Measurements from ENCODE around the gene SMCO4.

Gene SMCO4

DNA sequence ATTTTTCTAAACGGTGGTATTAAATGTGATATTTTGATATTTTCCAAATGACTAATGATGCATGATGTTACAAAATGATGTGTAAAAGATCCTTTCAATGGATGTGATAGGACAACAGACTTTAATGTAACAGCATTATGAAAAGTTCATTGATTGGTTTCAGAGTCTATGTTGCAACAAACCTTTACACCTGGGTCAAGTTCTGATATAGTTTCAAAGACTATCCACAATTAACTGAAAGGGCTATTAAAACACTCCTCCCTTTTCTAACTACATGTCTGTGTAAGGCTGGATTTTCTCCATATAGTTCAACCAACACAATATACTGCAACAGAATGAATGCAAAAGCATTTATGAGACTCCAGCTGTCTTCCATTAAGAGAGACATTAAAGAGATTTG lies 35.7 kb downstream of the SMCO4 start:
- H3K4ac ChIP-seq (ENCODE audit: low read length), result no peak overlapping the region
- no peak overlapping the region for H2AFZ ChIP-seq (ENCODE audit: low read length)
- no peak overlapping the region for H3K18ac ChIP-seq (ENCODE audit: low read length)
- H4K8ac ChIP-seq (ENCODE audit: low read depth, low read length), result no peak overlapping the region
- no peak overlapping the region for H2BK120ac ChIP-seq (ENCODE audit: low read depth, low read length)
- no peaks in the 10 kb centered on the region for H3K27me3 ChIP-seq (ENCODE audit: control insufficient read depth in 3 of 3, insufficient read depth in 3 of 3, low read depth in 1 of 3, low read length in 3 of 3)
- H3K14ac ChIP-seq (ENCODE audit: low read length), result no peak overlapping the region
- no peak overlapping the region for H3K4me2 ChIP-seq (ENCODE audit: insufficient read depth, low read length, poor library complexity, severe bottlenecking)
- H3K9me3 ChIP-seq (replicated peaks in 1 of 2; ENCODE audit: control insufficient read depth in 2 of 2, insufficient read depth in 1 of 2, low read depth in 1 of 2, low read length in 2 of 2), result peaks cover 2 to 9% of the 10 kb centered on the region in 2 donors
- no peak overlapping the region for H2BK12ac ChIP-seq (ENCODE audit: low read length)
- no peak overlapping the region for H3K9ac ChIP-seq (ENCODE audit: low read depth, low read length, poor library complexity)
- H3K36me3 ChIP-seq (replicated peaks in 1 of 2; ENCODE audit: control insufficient read depth in 2 of 2, insufficient read depth in 2 of 2, low read length in 2 of 2), result no peaks in the 10 kb centered on the region
- H3K4me1 ChIP-seq (ENCODE audit: control insufficient read depth in 2 of 2, insufficient read depth in 1 of 2, low read depth in 1 of 2, low read length in 2 of 2), result no peaks in the 10 kb centered on the region
- no peak for DNase-seq (ENCODE audit: low spot score)
- H3K79me1 ChIP-seq (ENCODE audit: low read depth, low read length), result no peaks in the 10 kb centered on the region
- H4K91ac ChIP-seq (ENCODE audit: low read depth, low read length, poor library complexity), result no peak overlapping the region
- WGBS, 2 donors (ENCODE audit: extremely low coverage in 2 of 2, insufficient read length in 2 of 2, insufficient replicate concordance in 1 of 2), result no CpG with 5 or more reads among the region's 1 CpG
- no peak overlapping the region for H3K27ac ChIP-seq (replicated peaks; ENCODE audit: low read length)
- H3K4me3 ChIP-seq (ENCODE audit: low read length in 2 of 2), result no peak overlapping the region
- H3K23ac ChIP-seq (ENCODE audit: low read depth, low read length, poor library complexity), result no peak overlapping the region
- no peak overlapping the region for H2BK5ac ChIP-seq (ENCODE audit: low read length)
- H2AK5ac ChIP-seq (ENCODE audit: low read depth, low read length), result no peak overlapping the region
- H2BK15ac ChIP-seq (ENCODE audit: low read length), result no peak overlapping the region

- Histone ChIP-seq H3K9me3 (replicated peaks in 1 of 2; ENCODE audit: control insufficient read depth in 2 of 2, insufficient read depth in 1 of 2, low read depth in 1 of 2, low read length in 2 of 2) (peaks cover 6 to 13% of the 10 kb centered on the region in 2 donors), H3K23ac (ENCODE audit: low read depth, low read length, poor library complexity) (no peak overlapping the region), H4K91ac (ENCODE audit: low read depth, low read length, poor library complexity) (peak overlapping the region; percentile 38), H3K79me1 (ENCODE audit: low read depth, low read length) (no peaks in the 10 kb centered on the region), H3K14ac (ENCODE audit: low read length) (no peak overlapping the region), H3K4ac (ENCODE audit: low read length) (no peak overlapping the region), H3K4me3 (ENCODE audit: low read length in 2 of 2) (no peak overlapping the region), H3K27ac (replicated peaks; ENCODE audit: low read length) (no peak overlapping the region), H3K4me2 (ENCODE audit: insufficient read depth, low read length, poor library complexity, severe bottlenecking) (no peak overlapping the region), H2AK5ac (ENCODE audit: low read depth, low read length) (no peak overlapping the region), H3K36me3 (replicated peaks in 1 of 2; ENCODE audit: control insufficient read depth in 2 of 2, insufficient read depth in 2 of 2, low read length in 2 of 2) (peaks cover 0 to 3% of the 10 kb centered on the region in 2 donors), H3K4me1 (ENCODE audit: control insufficient read depth in 2 of 2, insufficient read depth in 1 of 2, low read depth in 1 of 2, low read length in 2 of 2) (no peaks in the 10 kb centered on the region), H3K27me3 (ENCODE audit: control insufficient read depth in 3 of 3, insufficient read depth in 3 of 3, low read depth in 1 of 3, low read length in 3 of 3) (no peaks in the 10 kb centered on the region), H2BK15ac (ENCODE audit: low read length) (no peak overlapping the region), H2BK12ac (ENCODE audit: low read length) (no peak overlapping the region), H2AFZ (ENCODE audit: low read length) (no peak overlapping the region), H3K9ac (ENCODE audit: low read depth, low read length, poor library complexity) (no peak overlapping the region), H3K18ac (ENCODE audit: low read length) (no peak overlapping the region), H2BK5ac (ENCODE audit: low read length) (no peak overlapping the region), H2BK120ac (ENCODE audit: low read depth, low read length) (no peak overlapping the region), H4K8ac (ENCODE audit: low read depth, low read length) (no peak overlapping the region)
- DNase-seq (ENCODE audit: low spot score), result no peak
- WGBS, 2 donors (ENCODE audit: extremely low coverage in 2 of 2, insufficient read length in 2 of 2, insufficient replicate concordance in 1 of 2), result no CpG with 5 or more reads among the region's 3 CpGs
Observed at GRCh38 chr11:93505703-93506102, 37.5 kb downstream of the SMCO4 start.

GRCh38 chr11:93504110-93505095 lies 38.8 kb downstream of the SMCO4 start:
- Histone ChIP-seq H2BK5ac (ENCODE audit: low read length) (no peak overlapping the region), H3K9me3 (replicated peaks in 1 of 2; ENCODE audit: control insufficient read depth in 2 of 2, insufficient read depth in 1 of 2, low read depth in 1 of 2, low read length in 2 of 2) (peaks cover 6 to 10% of the 10 kb centered on the region in 2 donors), H4K91ac (ENCODE audit: low read depth, low read length, poor library complexity) (no peak overlapping the region), H2BK12ac (ENCODE audit: low read length) (no peak overlapping the region), H3K4ac (ENCODE audit: low read length) (no peak overlapping the region), H2AFZ (ENCODE audit: low read length) (no peak overlapping the region), H3K18ac (ENCODE audit: low read length) (no peak overlapping the region), H3K79me1 (ENCODE audit: low read depth, low read length) (no peaks in the 10 kb centered on the region), H3K4me3 (ENCODE audit: low read length in 2 of 2) (no peak overlapping the region), H2AK5ac (ENCODE audit: low read depth, low read length) (no peak overlapping the region), H3K14ac (ENCODE audit: low read length) (no peak overlapping the region), H3K27ac (replicated peaks; ENCODE audit: low read length) (no peak overlapping the region), H3K36me3 (replicated peaks in 1 of 2; ENCODE audit: control insufficient read depth in 2 of 2, insufficient read depth in 2 of 2, low read length in 2 of 2) (peaks cover 0 to 3% of the 10 kb centered on the region in 2 donors), H3K4me2 (ENCODE audit: insufficient read depth, low read length, poor library complexity, severe bottlenecking) (no peak overlapping the region), H3K27me3 (ENCODE audit: control insufficient read depth in 3 of 3, insufficient read depth in 3 of 3, low read depth in 1 of 3, low read length in 3 of 3) (no peaks in the 10 kb centered on the region), H3K4me1 (ENCODE audit: control insufficient read depth in 2 of 2, insufficient read depth in 1 of 2, low read depth in 1 of 2, low read length in 2 of 2) (peaks cover 0 to 1% of the 10 kb centered on the region in 2 donors), H3K9ac (ENCODE audit: low read depth, low read length, poor library complexity) (no peak overlapping the region), H4K8ac (ENCODE audit: low read depth, low read length) (no peak overlapping the region), H3K23ac (ENCODE audit: low read depth, low read length, poor library complexity) (no peak overlapping the region), H2BK120ac (ENCODE audit: low read depth, low read length) (no peak overlapping the region), H2BK15ac (ENCODE audit: low read length) (no peak overlapping the region)
- no CpG with 5 or more reads among the region's 3 CpGs for WGBS, 2 donors (ENCODE audit: extremely low coverage in 2 of 2, insufficient read length in 2 of 2, insufficient replicate concordance in 1 of 2)
- DNase-seq (ENCODE audit: low spot score), result no peak

GRCh38 chr11:93501856-93502255 lies 41.3 kb downstream of the SMCO4 start:
- no peak overlapping the region for H2BK15ac ChIP-seq (ENCODE audit: low read length)
- H3K9ac ChIP-seq (ENCODE audit: low read depth, low read length, poor library complexity), result no peak overlapping the region
- H2AFZ ChIP-seq (ENCODE audit: low read length), result no peak overlapping the region
- peaks cover 6 to 10% of the 10 kb centered on the region in 2 donors for H3K9me3 ChIP-seq (replicated peaks in 1 of 2; ENCODE audit: control insufficient read depth in 2 of 2, insufficient read depth in 1 of 2, low read depth in 1 of 2, low read length in 2 of 2)
- H3K4me2 ChIP-seq (ENCODE audit: insufficient read depth, low read length, poor library complexity, severe bottlenecking), result no peak overlapping the region
- no peak overlapping the region for H3K4ac ChIP-seq (ENCODE audit: low read length)
- H2AK5ac ChIP-seq (ENCODE audit: low read depth, low read length), result no peak overlapping the region
- H4K91ac ChIP-seq (ENCODE audit: low read depth, low read length, poor library complexity), result no peak overlapping the region
- no peak overlapping the region for H3K14ac ChIP-seq (ENCODE audit: low read length)
- H3K27ac ChIP-seq (replicated peaks; ENCODE audit: low read length), result no peak overlapping the region
- H3K79me1 ChIP-seq (ENCODE audit: low read depth, low read length), result no peaks in the 10 kb centered on the region
- DNase-seq (ENCODE audit: low spot score), result no peak
- no peak overlapping the region for H2BK5ac ChIP-seq (ENCODE audit: low read length)
- H3K4me1 ChIP-seq (ENCODE audit: control insufficient read depth in 2 of 2, insufficient read depth in 1 of 2, low read depth in 1 of 2, low read length in 2 of 2), result peaks cover 0 to 16% of the 10 kb centered on the region in 2 donors
- H3K36me3 ChIP-seq (replicated peaks in 1 of 2; ENCODE audit: control insufficient read depth in 2 of 2, insufficient read depth in 2 of 2, low read length in 2 of 2), result peaks cover 0 to 3% of the 10 kb centered on the region in 2 donors
- H3K23ac ChIP-seq (ENCODE audit: low read depth, low read length, poor library complexity), result no peak overlapping the region
- no peak overlapping the region for H4K8ac ChIP-seq (ENCODE audit: low read depth, low read length)
- WGBS, 2 donors (ENCODE audit: extremely low coverage in 2 of 2, insufficient read length in 2 of 2, insufficient replicate concordance in 1 of 2), result no CpG with 5 or more reads among the region's 2 CpGs
- no peak overlapping the region for H2BK12ac ChIP-seq (ENCODE audit: low read length)
- peak overlapping the region; percentile 16 for H3K18ac ChIP-seq (ENCODE audit: low read length)
- no peak overlapping the region for H2BK120ac ChIP-seq (ENCODE audit: low read depth, low read length)
- H3K4me3 ChIP-seq (ENCODE audit: low read length in 2 of 2), result no peak overlapping the region
- no peaks in the 10 kb centered on the region for H3K27me3 ChIP-seq (ENCODE audit: control insufficient read depth in 3 of 3, insufficient read depth in 3 of 3, low read depth in 1 of 3, low read length in 3 of 3)
